ENCODE results near the gene SAA1.

Gene SAA1

DNA sequence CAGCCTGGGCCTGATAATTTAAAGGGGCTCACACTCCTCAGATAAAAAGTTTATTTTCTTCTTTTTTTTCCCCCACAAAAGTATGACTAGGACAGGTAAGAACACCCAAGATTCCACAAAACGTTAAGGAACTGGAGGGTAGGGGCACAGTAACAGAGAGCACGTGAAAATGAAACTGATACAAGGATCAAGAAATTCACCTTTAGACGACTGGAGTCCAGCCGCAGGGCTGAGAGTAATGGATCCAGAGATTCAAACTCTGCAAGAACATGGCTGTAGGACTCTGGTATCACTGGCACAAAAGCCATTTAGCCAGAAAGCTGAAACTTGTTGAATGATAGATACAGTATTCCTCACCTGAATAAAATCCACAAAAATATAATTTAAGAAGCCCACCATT, 51.5 kb downstream of the SAA1 start:
- no peak for DNase-seq (ENCODE audit: low read depth in 2 of 2)
- TF ChIP-seq, protein P1, sequence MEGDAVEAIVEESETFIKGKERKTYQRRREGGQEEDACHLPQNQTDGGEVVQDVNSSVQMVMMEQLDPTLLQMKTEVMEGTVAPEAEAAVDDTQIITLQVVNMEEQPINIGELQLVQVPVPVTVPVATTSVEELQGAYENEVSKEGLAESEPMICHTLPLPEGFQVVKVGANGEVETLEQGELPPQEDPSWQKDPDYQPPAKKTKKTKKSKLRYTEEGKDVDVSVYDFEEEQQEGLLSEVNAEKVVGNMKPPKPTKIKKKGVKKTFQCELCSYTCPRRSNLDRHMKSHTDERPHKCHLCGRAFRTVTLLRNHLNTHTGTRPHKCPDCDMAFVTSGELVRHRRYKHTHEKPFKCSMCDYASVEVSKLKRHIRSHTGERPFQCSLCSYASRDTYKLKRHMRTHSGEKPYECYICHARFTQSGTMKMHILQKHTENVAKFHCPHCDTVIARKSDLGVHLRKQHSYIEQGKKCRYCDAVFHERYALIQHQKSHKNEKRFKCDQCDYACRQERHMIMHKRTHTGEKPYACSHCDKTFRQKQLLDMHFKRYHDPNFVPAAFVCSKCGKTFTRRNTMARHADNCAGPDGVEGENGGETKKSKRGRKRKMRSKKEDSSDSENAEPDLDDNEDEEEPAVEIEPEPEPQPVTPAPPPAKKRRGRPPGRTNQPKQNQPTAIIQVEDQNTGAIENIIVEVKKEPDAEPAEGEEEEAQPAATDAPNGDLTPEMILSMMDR (IDR thresholded peaks at IDR 0.05; ENCODE audit: low read depth, low read length): no peak
- H3K4me3 ChIP-seq (replicated peaks in 1 of 2; ENCODE audit: low read depth in 2 of 2, low read length in 2 of 2): no peak overlapping the region
